ENCODE measurements around the gene ITGB1.

Gene ITGB1

DNA sequence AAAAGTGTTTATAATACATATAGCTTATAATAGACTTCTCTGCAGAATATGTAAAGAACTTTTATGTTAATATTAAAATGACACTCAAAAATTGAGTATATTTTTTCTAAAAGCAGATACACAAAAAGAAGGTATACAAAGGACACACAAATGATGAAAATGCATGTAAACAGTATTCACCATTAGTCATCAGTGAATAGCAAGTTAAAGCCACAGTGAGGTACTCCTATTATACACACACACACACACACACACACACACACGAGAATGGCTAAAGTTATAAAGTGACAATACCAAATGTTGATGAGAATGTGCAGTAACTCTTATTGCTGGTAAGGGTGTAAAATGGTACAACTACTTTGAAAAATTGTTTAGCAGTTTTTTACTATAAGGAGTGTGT is 92.9 kb downstream of the ITGB1 start:
- no peak for DNase-seq

GRCh38 chr10:32854435-32854834 is 103.6 kb downstream of the ITGB1 start:
- no peak for DNase-seq

GRCh38 chr10:32851301-32851700 is 106.7 kb downstream of the ITGB1 start:
- no peak for DNase-seq
